ENCODE measurements around the gene FSIP2. TPM values are rescaled to one million over a fixed set of nuclear protein-coding genes. Genes with fewer than 3 reads are reported as not detected.

FSIP2 gene
- total and polyA plus RNA-seq, 12 donors: 0.01 to 2.4 (median 0.27) TPM; not detected in 1

- Histone ChIP-seq H3K27ac (no peak overlapping the region), H3K9me3 (peaks cover 0 to 9% (median 0%) of the 10 kb centered on the region in 11 donors), H3K4me1 (no peaks in the 10 kb centered on the region), H3K4me3 (no peak overlapping the region), H3K27me3 (no peaks in the 10 kb centered on the region), H3K36me3 (no peaks in the 10 kb centered on the region)
- TF ChIP-seq CTCF (IDR thresholded peaks at IDR 0.05): no peak
- no peak for DNase-seq
- 79 to 82% methylated on average over 2 of the region's 2 CpGs for WGBS, 2 donors
- intact Hi-C loops (cut with DNase I): loop anchor here in 1 of 10 donors (2.0 kb wide), 1 partner anchor 31 kb away; no protein-coding TSS in a partner anchor
- ATAC-seq: no peak
Observed at GRCh38 chr2:185811580-185811979, 73.0 kb downstream of the FSIP2 start.

GRCh38 chr2:185813707-185814106 lies 75.1 kb downstream of the FSIP2 start:
- no peaks in the 10 kb centered on the region for H3K4me1 ChIP-seq
- peaks cover 0 to 30% (median 10%) of the 10 kb centered on the region in 11 donors for H3K9me3 ChIP-seq
- ATAC-seq: no peak
- 84 to 95% methylated on average over 2 of the region's 2 CpGs for WGBS, 2 donors
- no peak for TF ChIP-seq CTCF (IDR thresholded peaks at IDR 0.05)
- intact Hi-C loops (cut with DNase I): no loop called here
- H3K27ac ChIP-seq: no peak overlapping the region
- no peaks in the 10 kb centered on the region for H3K36me3 ChIP-seq
- no peaks in the 10 kb centered on the region for H3K27me3 ChIP-seq
- H3K4me3 ChIP-seq: no peak overlapping the region
- DNase-seq: no peak

GRCh38 chr2:185817991-185818390 lies 79.4 kb downstream of the FSIP2 start:
- no peak overlapping the region for H3K4me3 ChIP-seq
- ATAC-seq: no peak
- H3K9me3 ChIP-seq: peaks cover 0 to 53% (median 11%) of the 10 kb centered on the region in 11 donors
- no peaks in the 10 kb centered on the region for H3K4me1 ChIP-seq
- TF ChIP-seq CTCF (IDR thresholded peaks at IDR 0.05): no peak
- H3K36me3 ChIP-seq: no peaks in the 10 kb centered on the region
- H3K27ac ChIP-seq: no peak overlapping the region
- DNase-seq: no peak
- H3K27me3 ChIP-seq: no peaks in the 10 kb centered on the region
- intact Hi-C loops (cut with DNase I): no loop called here

DNA sequence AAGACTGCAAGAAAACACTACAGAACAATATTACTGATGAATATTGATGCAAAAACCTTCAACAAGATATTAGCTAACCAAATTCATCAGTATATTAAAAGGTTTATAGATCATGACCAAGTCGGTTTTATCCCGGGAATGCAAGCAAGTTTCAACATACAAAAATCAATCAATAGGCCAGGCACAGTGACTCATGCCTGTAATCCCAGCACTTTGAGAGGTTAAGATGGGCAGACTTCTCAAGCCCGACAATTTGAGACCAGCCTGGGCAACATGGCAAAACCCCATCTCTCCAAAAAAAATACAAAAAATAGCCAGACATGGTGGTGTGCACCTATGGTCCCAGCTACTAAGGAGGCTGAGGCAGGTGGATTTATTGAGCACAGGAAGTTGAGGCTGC lies 82.9 kb downstream of the FSIP2 start:
- TF ChIP-seq CTCF (IDR thresholded peaks at IDR 0.05): no peak
- Histone ChIP-seq H3K27ac (no peak overlapping the region), H3K27me3 (no peaks in the 10 kb centered on the region), H3K9me3 (peaks cover 0 to 52% (median 11%) of the 10 kb centered on the region in 11 donors), H3K4me3 (no peak overlapping the region), H3K4me1 (no peaks in the 10 kb centered on the region), H3K36me3 (no peaks in the 10 kb centered on the region)
- 92 to 96% methylated on average over 3 of the region's 3 CpGs for WGBS, 2 donors
- ATAC-seq: no peak
- no peak for DNase-seq
- intact Hi-C loops (cut with DNase I): no loop called here

Measured in heart right ventricle (tissue), 16 donors.